Adipose tissue (tissue), 3 donors: ENCODE results near the gene RTN3. TPM values are rescaled to one million over a fixed set of nuclear protein-coding genes. Genes with fewer than 3 reads are reported as not detected.
"Not testable (repeated sequence)": the region's sequence is repeated elsewhere in the genome, so short reads cannot be mapped to it uniquely, and the experiment has no call there.

ENCODE experiments used
- H3K27ac ChIP-seq: one replicate; pipeline ENCODE4 v1.5.1; 2013; ENCODE audit warnings: low read depth, low read length
- WGBS, 3 donors: extraction: QIAGEN DNeasy Blood & Tissue Kit; methylation state at CpG; one replicate each; pipeline ENCODE4 v1.1.7; 2013; 5-methylcytosine and 5-hydroxymethylcytosine counted together
- polyA plus RNA-seq, 3 donors: library from polyadenylated mRNA; stranded (reverse); fragments of 200-250 nt; gene quantifications; one replicate each; pipeline ENCODE4 v1.2.3, GENCODE V29; 2013
- donor health status: healthy with polysubstance abuse.
- donor health status: Bipolar disorder and iron deficiency.
- donor health status: healthy.

The RTN3 gene
- polyA plus RNA-seq, 3 donors = 74.9 to 196 (median 91.9) TPM

- no peak overlapping the region for H3K27ac ChIP-seq
- WGBS, 3 donors = 26 to 82% (median 67%) methylated on average over 26 to 30 of the region's 30 CpGs
Observed at GRCh38 chr11:63764679-63765647, 83.7 kb downstream of the RTN3 start.

GRCh38 chr11:63765688-63766241 is 84.5 kb downstream of the RTN3 start:
- 63 to 88% (median 82%) methylated on average over 16 to 18 of the region's 18 CpGs for WGBS, 3 donors
- H3K27ac ChIP-seq = no peak overlapping the region

- H3K27ac ChIP-seq = no peak overlapping the region
- WGBS, 3 donors = 28 to 72% (median 62%) methylated on average over 7 of the region's 7 CpGs
Observed at GRCh38 chr11:63766531-63767235, 85.4 kb downstream of the RTN3 start.

- WGBS, 3 donors = 15 to 19% (median 17%) methylated on average over 4 of the region's 4 CpGs
- H3K27ac ChIP-seq = no peak overlapping the region
Observed at GRCh38 chr11:63767267-63767564, 85.9 kb downstream of the RTN3 start.

- peak overlapping the region; percentile 42 for H3K27ac ChIP-seq
- WGBS, 3 donors = 0 to 1% (median 0%) methylated on average over 33 to 34 of the region's 34 CpGs
Observed at GRCh38 chr11:63767565-63768236, 86.4 kb downstream of the RTN3 start.

- WGBS, 3 donors = 0 to 1% (median 1%) methylated on average over 59 to 112 of the region's 113 CpGs
- H3K27ac ChIP-seq = peak within 1 kb of the TSS; percentile 42
Observed at GRCh38 chr11:63768237-63769041, 87.1 kb downstream of the RTN3 start, which contains the start of gene ZFTA. Gene ZFTA, minus strand, starts transcription at chr11:63768775. Its CDS starts 153 bp downstream, at chr11:63768622.

- 0 to 1% (median 1%) methylated on average over 71 to 82 of the region's 82 CpGs for WGBS, 3 donors
- no peak overlapping the region for H3K27ac ChIP-seq
Observed at GRCh38 chr11:63769042-63769713, 87.9 kb downstream of the RTN3 start.

- WGBS, 3 donors = 20 to 23% (median 21%) methylated on average over 35 of the region's 35 CpGs
- H3K27ac ChIP-seq = no peak overlapping the region
Observed at GRCh38 chr11:63769714-63770455, 88.6 kb downstream of the RTN3 start.

GRCh38 chr11:63770763-63771162 is 89.5 kb downstream of the RTN3 start:
- WGBS, 3 donors = 74 to 92% (median 77%) methylated on average over 7 of the region's 7 CpGs
- H3K27ac ChIP-seq = no peak overlapping the region

- H3K27ac ChIP-seq = not testable (repeated sequence)
- WGBS, 3 donors = 78 to 97% (median 95%) methylated on average over 2 of the region's 2 CpGs
Observed at GRCh38 chr11:63771741-63772318, 90.5 kb downstream of the RTN3 start.

GRCh38 chr11:63775191-63775590 is 93.9 kb downstream of the RTN3 start:
- no peak overlapping the region for H3K27ac ChIP-seq
- 86 to 91% (median 87%) methylated on average over 3 of the region's 3 CpGs for WGBS, 3 donors

GRCh38 chr11:63779039-63779438 is 97.7 kb downstream of the RTN3 start:
- no peak overlapping the region for H3K27ac ChIP-seq
- 23 to 76% (median 43%) methylated on average over 2 of the region's 2 CpGs for WGBS, 3 donors

- WGBS, 3 donors = 92 to 99% (median 95%) methylated on average over 6 of the region's 6 CpGs
- no peak overlapping the region for H3K27ac ChIP-seq
Observed at GRCh38 chr11:63782749-63783148, 101.4 kb downstream of the RTN3 start.

- H3K27ac ChIP-seq = no peak overlapping the region
- 38 to 44% (median 40%) methylated on average over 5 to 7 of the region's 7 CpGs for WGBS, 3 donors
Observed at GRCh38 chr11:63783925-63784592, 102.8 kb downstream of the RTN3 start.

GRCh38 chr11:63785823-63786222 is 104.5 kb downstream of the RTN3 start:
- no peak overlapping the region for H3K27ac ChIP-seq
- WGBS, 3 donors = 84 to 92% (median 85%) methylated on average over 1 of the region's 1 CpG
